K562 (cell line): ENCODE data around the gene SFT2D2. TPM values are rescaled to one million over a fixed set of nuclear protein-coding genes. Genes with fewer than 3 reads are reported as not detected.

Source experiments
- ATAC-seq: fragments of 200-7000 bp; cut with Tn5 transposase; 3 replicates; pipeline ENCODE4 v1.9.1; 2020; ENCODE audit warnings: moderate library complexity
- BruUV-seq: library from RNA; stranded (reverse); fragments of 400-500 nt; replicated peaks from 2 replicates; lab custom pipeline; 2021; lab: Mats Ljungman, UMichigan
- CTCF ChIA-PET: fragments of 300-600 bp; formaldehyde crosslinking; extraction: SDS; loops from one replicate; lab custom pipeline; 2021; ENCODE audit warnings: low intra/inter-chr PET ratio; lab: Yijun Ruan, JAX
- POLR2A ChIA-PET: fragments of 300-600, 350-650 bp; sonication (Branson Sonifier 250); formaldehyde crosslinking; extraction: SDS; loops from one replicate; lab custom pipeline; 2021; ENCODE audit warnings: antibody characterized with exemption, inconsistent platforms; lab: Yijun Ruan, JAX
- DNase-seq, 4 experiments: peaks; one replicate each; pipeline versions ENCODE4 v3.0.0 to v3.0.0-alpha.2; 2011 to 2018; ENCODE audit warnings: low spot score in 3 of 4, mixed read lengths in 3 of 4; ENCODE audit errors: extremely low read depth in 1 of 4
- FAIRE-seq: peaks from 2 replicates; lab custom pipeline; 2011; peaks lifted over from hg19 to GRCh38; lab: Jason Lieb, UNC
- H2AFZ ChIP-seq: 2 replicates; pipeline ENCODE4 v1.6.0; 2011; ENCODE audit warnings: low read depth, low read length, control low read depth, inconsistent platforms
- H3K27ac ChIP-seq: fragments of 200-600 bp; 3 replicates; pipeline ENCODE4 v1.8.0; 2011; ENCODE audit warnings: low read depth, mild to moderate bottlenecking, control low read depth, inconsistent platforms, low read length, moderate library complexity, mixed read lengths; ENCODE audit errors: extremely low read depth
- H3K27me3 ChIP-seq, 2 experiments: fragments of 300-600 bp in 1 of 2; 2 replicates in 1 of 2; 3 replicates in 1 of 2; pipeline versions ENCODE4 v1.6.0 to v1.8.0; 2011; ENCODE audit warnings: inconsistent platforms in 2 of 2, low read length in 2 of 2, mild to moderate bottlenecking in 1 of 2, mixed read lengths in 1 of 2, moderate library complexity in 1 of 2; ENCODE audit not compliant: control insufficient read depth in 2 of 2, insufficient read depth in 2 of 2
- H3K36me3 ChIP-seq: fragments of 300-600 bp; 3 replicates; pipeline ENCODE4 v1.8.0; 2011; ENCODE audit warnings: mild to moderate bottlenecking, low read length, inconsistent platforms; ENCODE audit not compliant: control insufficient read depth, insufficient read depth
- H3K4me1 ChIP-seq, 2 experiments: fragments of 200-600 bp in 1 of 2; replicated peaks in 1 of 2; 2 replicates in 1 of 2; 3 replicates in 1 of 2; pipeline versions ENCODE4 v1.5.1 to v1.8.0; 2011; ENCODE audit warnings: inconsistent platforms in 2 of 2, low read length in 2 of 2, mild to moderate bottlenecking in 1 of 2, mixed read lengths in 1 of 2, moderate library complexity in 1 of 2; ENCODE audit not compliant: control insufficient read depth in 2 of 2, insufficient read depth in 2 of 2
- H3K4me2 ChIP-seq: 2 replicates; pipeline ENCODE4 v1.6.1; 2011; ENCODE audit warnings: low read length, control low read depth, inconsistent platforms, mixed read lengths; ENCODE audit not compliant: insufficient read depth
- H3K4me3 ChIP-seq: fragments of 200-600 bp; sonication (generic), shearing (Covaris generic); 2 replicates; pipeline ENCODE4 v1.5.1; 2016; ENCODE audit warnings: control low read depth, inconsistent platforms
- H3K79me2 ChIP-seq: fragments of 200-600 bp; 3 replicates; pipeline ENCODE4 v1.8.0; 2011; ENCODE audit warnings: low read length, inconsistent platforms; ENCODE audit not compliant: control insufficient read depth, insufficient read depth
- H3K9ac ChIP-seq, 2 experiments: 2 replicates each; pipeline versions ENCODE4 v1.6.0 to v1.6.1; 2011; ENCODE audit warnings: low read depth in 2 of 2, low read length in 2 of 2, control low read depth in 1 of 2, inconsistent platforms in 1 of 2, mild to moderate bottlenecking in 1 of 2, mixed read lengths in 1 of 2; ENCODE audit not compliant: insufficient read depth in 1 of 2
- H3K9me1 ChIP-seq: one replicate; pipeline ENCODE4 v1.6.0; 2011; ENCODE audit warnings: inconsistent platforms, mild to moderate bottlenecking, low read length, moderate library complexity; ENCODE audit not compliant: control insufficient read depth, insufficient read depth
- H3K9me3 ChIP-seq: replicated peaks from 2 replicates; pipeline ENCODE4 v1.5.1; 2011; ENCODE audit warnings: low read depth, low read length, inconsistent platforms; ENCODE audit not compliant: control insufficient read depth, insufficient read depth
- H4K20me1 ChIP-seq: replicated peaks from 2 replicates; pipeline ENCODE4 v1.6.1; 2011; ENCODE audit warnings: low read length, inconsistent platforms, mixed read lengths; ENCODE audit not compliant: control insufficient read depth, insufficient read depth
- ATF7 ChIP-seq: fragments of 450-650 bp; IDR thresholded peaks from 2 replicates; pipeline ENCODE4 v1.7.1; 2014; ENCODE audit warnings: mild to moderate bottlenecking, moderate library complexity
- NCOA2 ChIP-seq, 2 experiments: fragments of 450-650 bp; IDR thresholded peaks; 2 replicates each; pipeline ENCODE4 v1.6.1; 2018; ENCODE audit warnings: mild to moderate bottlenecking in 2 of 2, moderate library complexity in 1 of 2; ENCODE audit not compliant: partially characterized antibody in 2 of 2
- NFIC ChIP-seq: fragments of 450-650 bp; IDR thresholded peaks from 2 replicates; pipeline ENCODE4 v1.6.1; 2017; ENCODE audit warnings: mild to moderate bottlenecking, inconsistent platforms
- NFIX ChIP-seq: fragments of 250-450 bp; sonication (Bioruptor Pico); IDR thresholded peaks from 2 replicates; pipeline ENCODE4 v1.4.0; 2020; ENCODE audit warnings: low read depth, mild to moderate bottlenecking, moderate library complexity
- RAD21 ChIP-seq, 2 experiments: fragments of 250-450 bp in 1 of 2; fragments of 450-650 bp in 1 of 2; sonication (Bioruptor Pico) in 1 of 2; formaldehyde crosslinking in 1 of 2; IDR thresholded peaks in 1 of 2; conservative IDR thresholded peaks in 1 of 2; 2 replicates each; pipeline versions ENCODE4 v1.4.0 to v1.8.0; 2020 to 2022; ENCODE audit warnings: mild to moderate bottlenecking in 2 of 2, moderate library complexity in 1 of 2
- SMAD1 ChIP-seq: fragments of 150-350 bp; IDR thresholded peaks from 2 replicates; pipeline ENCODE4 v1.6.1; 2014; ENCODE audit warnings: low read length, low read depth; ENCODE audit not compliant: partially characterized antibody
- WGBS: fragments of 100-300 bp; shearing (Covaris generic); methylation state at CpG from one replicate; pipeline ENCODE4 v1.1.6; 2016; ENCODE audit warnings: low coverage, mixed read lengths; ENCODE audit not compliant: insufficient coverage; ENCODE audit errors: missing lambda C conversion rate; 5-methylcytosine and 5-hydroxymethylcytosine counted together
- in situ Hi-C: fragments of 300-500 bp; cut with MboI; formaldehyde crosslinking; loops from 4 replicates; pipeline ENCODE4 v1.15.0; 2018; ENCODE audit warnings: inconsistent platforms, mixed read lengths
- intact Hi-C: fragments of 100-400 bp; cut with micrococcal nuclease; formaldehyde crosslinking; loops from 2 replicates; pipeline ENCODE4 v1.14.2; 2022
- polyA plus RNA-seq, 8 experiments: library from polyadenylated mRNA; depleted of rRNA in 4 of 8; stranded (reverse) in 5 of 8; unstranded in 3 of 8; fragments of >200 nt; fragmentation: Nextera tagmentation in 2 of 8; fragmentation: Illumina TruSeq in 1 of 8; extraction: Ambion mirVana in 2 of 8; extraction: Trizol in 1 of 8; gene quantifications; 2 replicates each; pipeline versions ENCODE4 v1.2.1 to v1.2.3, GENCODE V29; 2011 to 2014; ENCODE audit warnings: inconsistent platforms in 1 of 8, missing spikeins in 1 of 8
- total RNA-seq, 7 experiments: library from RNA; depleted of rRNA in 6 of 7; stranded (reverse); fragments of >200 nt in 6 of 7; fragmentation: Illumina TruSeq in 2 of 7; extraction: Trizol in 2 of 7; gene quantifications; 2 replicates each; pipeline versions ENCODE4 v1.2.1 to v1.2.3, GENCODE V29; 2011 to 2021; ENCODE audit warnings: low replicate concordance in 1 of 7
- TF ChIP-seq, protein P1 (sequence below), 3 experiments: IDR thresholded peaks in 2 of 3; conservative IDR thresholded peaks in 1 of 3; 2 replicates each; pipeline ENCODE4 v1.5.1; 2011 to 2012; ENCODE audit warnings: low read length in 3 of 3, mild to moderate bottlenecking in 3 of 3, control low read depth in 2 of 3, improper control_type of control experiment in 1 of 3, inconsistent platforms in 1 of 3, low read depth in 1 of 3, mixed read lengths in 1 of 3, moderate library complexity in 1 of 3; ENCODE audit not compliant: insufficient read depth in 2 of 3

The SFT2D2 gene
- total and polyA plus RNA-seq, 9 of the 15 experiments (the other 6 are each of a cell fraction or from before 2014, with no cell fraction given), result 3.4 to 50.1 (median 21.6) TPM

DNA sequence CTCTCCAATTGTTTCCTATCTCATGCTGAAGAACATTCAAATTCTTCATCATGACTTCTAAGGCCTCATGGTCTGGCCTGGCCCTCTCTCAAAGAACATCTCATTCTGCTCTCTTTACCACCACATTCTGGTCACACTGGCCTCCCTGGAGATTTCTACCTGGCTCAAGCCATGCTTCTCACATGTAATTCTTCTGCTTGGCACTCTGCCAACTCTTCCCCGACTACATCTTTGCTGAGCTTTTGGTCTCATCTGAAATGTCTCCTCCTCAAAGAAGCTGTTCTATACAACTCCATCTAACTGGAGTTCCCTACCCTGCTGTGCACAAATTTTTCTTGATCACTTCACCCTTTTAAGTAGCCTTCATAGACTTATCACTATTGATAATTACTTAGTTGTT is 53.4 kb downstream of the SFT2D2 start:
- intact Hi-C loops (no loop called here), in situ Hi-C loops (no loop called here)
- CTCF ChIA-PET, result no interaction called here
- DNase-seq (peak in 1 of 4 experiments; percentile 34), FAIRE-seq (no peak), ATAC-seq (no peak)
- H3K36me3 ChIP-seq, result no peaks in the 10 kb centered on the region
- BruUV-seq, result no TSS peak
- no peak overlapping the region for H2AFZ ChIP-seq
- peaks cover 10% of the 10 kb centered on the region; the same call in 1 of the 2 replicates for H4K20me1 ChIP-seq
- no peaks in the 10 kb centered on the region for H3K79me2 ChIP-seq
- no peak overlapping the region for H3K4me2 ChIP-seq
- no peaks in the 10 kb centered on the region for H3K9me3 ChIP-seq
- no peak overlapping the region for H3K27ac ChIP-seq
- H3K4me1 ChIP-seq, result peaks cover 5 to 16% of the 10 kb centered on the region in 2 experiments; a peak in 3 of 5 replicates
- H3K9ac ChIP-seq, result no peak overlapping the region
- H3K4me3 ChIP-seq, result no peak overlapping the region
- no peaks in the 10 kb centered on the region for H3K27me3 ChIP-seq
- no peaks in the 10 kb centered on the region for H3K9me1 ChIP-seq
- whole genome bisulfite sequencing, result 88% methylated on average over 1 of the region's 1 CpG
- POLR2A ChIA-PET, result interaction anchor here (1.0 to 2.8 kb wide), 4 partner anchors 8 to 24 kb away, joined by 3 to 14 read pairs (median 4); no protein-coding TSS in a partner anchor
- peak in 1 of 2 experiments; percentile 69 for TF ChIP-seq NCOA2 (IDR thresholded peaks at IDR 0.05; ENCODE audit: partially characterized antibody in 2 of 2)
- no peak for TF ChIP-seq ATF7
- 0 out of 4 replicates have a peak, but pooled peaks of 1 of the 2 experiments have one; percentile 12 for TF ChIP-seq RAD21 (CRISPR knock-in tag; conservative IDR thresholded peaks at IDR 0.05 in 1 of 2, IDR thresholded peaks at IDR 0.05 in 1 of 2)
- TF ChIP-seq, protein P1, sequence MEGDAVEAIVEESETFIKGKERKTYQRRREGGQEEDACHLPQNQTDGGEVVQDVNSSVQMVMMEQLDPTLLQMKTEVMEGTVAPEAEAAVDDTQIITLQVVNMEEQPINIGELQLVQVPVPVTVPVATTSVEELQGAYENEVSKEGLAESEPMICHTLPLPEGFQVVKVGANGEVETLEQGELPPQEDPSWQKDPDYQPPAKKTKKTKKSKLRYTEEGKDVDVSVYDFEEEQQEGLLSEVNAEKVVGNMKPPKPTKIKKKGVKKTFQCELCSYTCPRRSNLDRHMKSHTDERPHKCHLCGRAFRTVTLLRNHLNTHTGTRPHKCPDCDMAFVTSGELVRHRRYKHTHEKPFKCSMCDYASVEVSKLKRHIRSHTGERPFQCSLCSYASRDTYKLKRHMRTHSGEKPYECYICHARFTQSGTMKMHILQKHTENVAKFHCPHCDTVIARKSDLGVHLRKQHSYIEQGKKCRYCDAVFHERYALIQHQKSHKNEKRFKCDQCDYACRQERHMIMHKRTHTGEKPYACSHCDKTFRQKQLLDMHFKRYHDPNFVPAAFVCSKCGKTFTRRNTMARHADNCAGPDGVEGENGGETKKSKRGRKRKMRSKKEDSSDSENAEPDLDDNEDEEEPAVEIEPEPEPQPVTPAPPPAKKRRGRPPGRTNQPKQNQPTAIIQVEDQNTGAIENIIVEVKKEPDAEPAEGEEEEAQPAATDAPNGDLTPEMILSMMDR (IDR thresholded peaks at IDR 0.05 in 2 of 3, conservative IDR thresholded peaks at IDR 0.05 in 1 of 3; ENCODE audit: insufficient read depth in 2 of 3, low read depth in 1 of 3, low read length in 3 of 3), result no peak
- TF ChIP-seq NFIC, result peak; percentile 100
- peak; percentile 99 for TF ChIP-seq NFIX (CRISPR knock-in tag)
- TF ChIP-seq SMAD1, result peak; percentile 66
